A549 (cell line): ENCODE measurements around the gene ORAI1. TPM values are rescaled to one million over a fixed set of nuclear protein-coding genes. Genes with fewer than 3 reads are reported as not detected.

Experiments
- ATAC-seq, 2 experiments: fragments of 200-7000 bp in 1 of 2; fragments of >200 bp in 1 of 2; cut with Nextera tagmentation in 1 of 2; cut with Tn5 transposase in 1 of 2; 3 replicates each; pipeline versions ENCODE4 v1.8.0 to v1.9.1; 2018 to 2020; ENCODE audit warnings: mild to moderate bottlenecking in 1 of 2, moderate library complexity in 1 of 2
- CTCF ChIA-PET: fragments of 300-600 bp; sonication (Branson Sonifier 250); formaldehyde crosslinking; extraction: SDS; loops from one replicate; lab custom pipeline; 2021; ENCODE audit warnings: antibody characterized with exemption, inconsistent platforms; lab: Yijun Ruan, JAX
- POLR2A ChIA-PET: fragments of 350-600 bp; formaldehyde crosslinking; extraction: SDS; loops from one replicate; lab custom pipeline; 2021; ENCODE audit warnings: antibody characterized with exemption, inconsistent platforms; lab: Yijun Ruan, JAX
- DNase-seq, 2 experiments: peaks; one replicate each; pipeline versions ENCODE4 v3.0.0 to v3.0.0-alpha.2; 2011 to 2016; ENCODE audit warnings: low read depth in 1 of 2, low spot score in 1 of 2
- FAIRE-seq: peaks from 2 replicates; lab custom pipeline; 2011; peaks lifted over from hg19 to GRCh38; lab: Jason Lieb, UNC
- H3K27ac ChIP-seq, 2 experiments: fragments of >200 bp; sonication (Bioruptor Twin); formaldehyde crosslinking; 3 replicates each; pipeline ENCODE4 v1.5.1; 2016 to 2017
- H3K4me1 ChIP-seq: fragments of >200 bp; sonication (Bioruptor Twin); formaldehyde crosslinking; 3 replicates; pipeline ENCODE4 v1.6.1; 2016
- H3K4me2 ChIP-seq: fragments of >200 bp; sonication (Bioruptor Twin); formaldehyde crosslinking; 3 replicates; pipeline ENCODE4 v1.6.1; 2016
- H3K4me3 ChIP-seq: fragments of >200 bp; sonication (Bioruptor Twin); formaldehyde crosslinking; 3 replicates; pipeline ENCODE4 v1.5.1; 2016
- H3K9me3 ChIP-seq: fragments of >200 bp; sonication (Bioruptor Twin); formaldehyde crosslinking; 3 replicates; pipeline ENCODE4 v1.6.1; 2016
- BCL3 ChIP-seq: fragments of >200 bp; sonication (Bioruptor Twin); formaldehyde crosslinking; IDR thresholded peaks from 3 replicates; pipeline ENCODE4 v1.6.1; 2016
- BHLHE40 ChIP-seq: IDR thresholded peaks from 2 replicates; pipeline ENCODE4 v1.6.1; 2012; ENCODE audit warnings: low read depth, low read length, inconsistent platforms
- CBX2 ChIP-seq: fragments of 200-600 bp; sonication (generic); IDR thresholded peaks from 2 replicates; pipeline ENCODE4 v1.6.1; 2016; ENCODE audit warnings: low read depth, mild to moderate bottlenecking, borderline replicate concordance
- CHD4 ChIP-seq: fragments of 200-600 bp; sonication (generic); IDR thresholded peaks from 2 replicates; pipeline ENCODE4 v1.6.1; 2016; ENCODE audit warnings: antibody characterized with exemption, mild to moderate bottlenecking, borderline replicate concordance
- EHF ChIP-seq: fragments of 250-450 bp; sonication (Bioruptor Pico); IDR thresholded peaks from 2 replicates; pipeline ENCODE4 v1.5.0; 2020; ENCODE audit warnings: mild to moderate bottlenecking
- EHMT2 ChIP-seq: fragments of 200-600 bp; sonication (generic); IDR thresholded peaks from 2 replicates; pipeline ENCODE4 v1.6.1; 2016; ENCODE audit warnings: antibody characterized with exemption, low read depth, mild to moderate bottlenecking, moderate library complexity
- ELK1 ChIP-seq: fragments of 150-350 bp; IDR thresholded peaks from 2 replicates; pipeline ENCODE4 v1.6.1; 2014; ENCODE audit warnings: low read depth, mild to moderate bottlenecking, low read length
- EP300 ChIP-seq, 2 experiments: fragments of >200 bp; sonication (Bioruptor Twin); formaldehyde crosslinking; IDR thresholded peaks; 2 replicates in 1 of 2; 3 replicates in 1 of 2; pipeline ENCODE4 v1.6.1; 2016 to 2017
- ESRRA ChIP-seq: fragments of 150-350 bp; IDR thresholded peaks from 2 replicates; pipeline ENCODE4 v1.6.1; 2014; ENCODE audit warnings: mild to moderate bottlenecking, low read length, borderline replicate concordance
- FOSB ChIP-seq: fragments of 250-450 bp; sonication (Bioruptor Pico); IDR thresholded peaks from 2 replicates; pipeline ENCODE4 v1.5.0; 2020; ENCODE audit warnings: mild to moderate bottlenecking, moderate library complexity
- MAFK ChIP-seq: fragments of 450-650 bp; IDR thresholded peaks from 2 replicates; pipeline ENCODE4 v1.6.1; 2014; ENCODE audit not compliant: partially characterized antibody
- NFE2L2 ChIP-seq: fragments of 150-350 bp; conservative IDR thresholded peaks from 2 replicates; pipeline ENCODE4 v1.6.1; 2014; ENCODE audit warnings: low read length
- NR3C1 ChIP-seq: fragments of >200 bp; sonication (Bioruptor Twin); formaldehyde crosslinking; IDR thresholded peaks from 3 replicates; pipeline ENCODE4 v1.6.1; 2017
- PBX3 ChIP-seq: IDR thresholded peaks from 2 replicates; pipeline ENCODE4 v1.6.1; 2012
- POLR2A ChIP-seq: IDR thresholded peaks from 2 replicates; pipeline ENCODE4 v1.6.1; 2012; ENCODE audit warnings: mild to moderate bottlenecking, low read length
- RCOR1 ChIP-seq: fragments of 150-350 bp; IDR thresholded peaks from 2 replicates; pipeline ENCODE4 v1.6.1; 2014; ENCODE audit warnings: antibody characterized with exemption, low read length, low read depth
- SMC3 ChIP-seq: fragments of >200 bp; sonication (Bioruptor Twin); formaldehyde crosslinking; IDR thresholded peaks from 3 replicates; pipeline ENCODE4 v1.6.1; 2018; ENCODE audit warnings: inconsistent platforms
- SREBF2 ChIP-seq: fragments of 450-650 bp; IDR thresholded peaks from 2 replicates; pipeline ENCODE4 v1.6.1; 2014; ENCODE audit warnings: mild to moderate bottlenecking, moderate library complexity
- TFCP2L1 ChIP-seq: fragments of 250-450 bp; sonication (Bioruptor Pico); IDR thresholded peaks from 2 replicates; pipeline ENCODE4 v1.5.0; 2021; ENCODE audit warnings: mild to moderate bottlenecking
- TP53 ChIP-seq: fragments of 250-450 bp; sonication (Bioruptor Pico); IDR thresholded peaks from 2 replicates; pipeline ENCODE4 v1.5.0; 2021; ENCODE audit warnings: mild to moderate bottlenecking, moderate library complexity
- USF2 ChIP-seq: fragments of 450-650 bp; IDR thresholded peaks from 2 replicates; pipeline ENCODE4 v1.6.1; 2014; ENCODE audit warnings: antibody characterized with exemption
- ZSCAN20 ChIP-seq: fragments of 250-450 bp; sonication (Bioruptor Pico); IDR thresholded peaks from 2 replicates; pipeline ENCODE4 v1.8.0; 2022; ENCODE audit warnings: mild to moderate bottlenecking, moderate library complexity
- WGBS: methylation state at CpG from one replicate; pipeline ENCODE4 v1.1.6; 2017; ENCODE audit errors: missing lambda C conversion rate; 5-methylcytosine and 5-hydroxymethylcytosine counted together
- polyA plus RNA-seq, 4 experiments: library from polyadenylated mRNA; depleted of rRNA in 3 of 4; stranded (reverse); fragments of >200 nt; fragmentation: RNase III in 1 of 4; extraction: RNeasy Plus Mini Kit Qiagen cat#74134 plus additional on column Dnase treatment in 1 of 4; gene quantifications; 2 replicates in 3 of 4; 3 replicates in 1 of 4; pipeline ENCODE4 v1.2.3, GENCODE V29; 2011 to 2017

ORAI1 gene
- polyA plus RNA-seq, 2 of the 4 experiments (the other 2 are of a cell fraction): 18.7 to 22.1 TPM

GRCh38 chr12:121592320-121592719 is 34.0 kb upstream of the ORAI1 start:
- DNase-seq: no peak
- no peaks in the 10 kb centered on the region for H3K9me3 ChIP-seq
- peaks cover 5% of the 10 kb centered on the region; the same call in 1 of the 3 replicates for H3K4me1 ChIP-seq
- H3K27ac ChIP-seq: no peak overlapping the region
- CTCF ChIA-PET: interaction anchor here (2.2 kb wide), 1 partner anchor 9 kb away, joined by 13 read pairs; no protein-coding TSS in a partner anchor
- no peak overlapping the region for H3K4me3 ChIP-seq
- POLR2A ChIA-PET: interaction anchor here (1.6 kb wide), 1 partner anchor 12 kb away, joined by 9 read pairs; no protein-coding TSS in a partner anchor
- no peak for FAIRE-seq
- H3K4me2 ChIP-seq: no peak overlapping the region
- 63% methylated on average over 4 of the region's 4 CpGs for WGBS
- TF ChIP-seq BHLHE40 (no peak), EP300 (IDR thresholded peaks at IDR 0.05) (no peak)
- no peak for ATAC-seq

GRCh38 chr12:121595520-121595919 is 30.8 kb upstream of the ORAI1 start:
- CTCF ChIA-PET: interaction anchor here (0.5 to 2.3 kb wide), 7 partner anchors 12 to 87 kb away, joined by 3 to 10 read pairs (median 5); no protein-coding TSS in a partner anchor
- POLR2A ChIA-PET: no interaction called here
- Histone ChIP-seq H3K27ac (no peak overlapping the region), H3K9me3 (no peaks in the 10 kb centered on the region)
- FAIRE-seq: no peak
- no peak for DNase-seq
- TF ChIP-seq EHMT2 (no peak), RCOR1 (no peak), POLR2A (no peak), SMC3 (no peak)
- TF ChIP-seq, all 56 proteins: peak for 0
- H3K4me2 ChIP-seq: no peak overlapping the region
- peaks cover 9% of the 10 kb centered on the region; the same call in 2 of the 3 replicates for H3K4me1 ChIP-seq
- no peak for ATAC-seq
- 89% methylated on average over 12 of the region's 12 CpGs for WGBS
- no peak overlapping the region for H3K4me3 ChIP-seq

GRCh38 chr12:121596526-121596925 is 29.8 kb upstream of the ORAI1 start:
- ATAC-seq (no peak), DNase-seq (no peak), FAIRE-seq (no peak)
- Histone ChIP-seq H3K9me3 (no peaks in the 10 kb centered on the region), H3K27ac (no peak overlapping the region), H3K4me2 (no peak overlapping the region), H3K4me3 (no peak overlapping the region), H3K4me1 (peaks cover 7% of the 10 kb centered on the region; the same call in 2 of the 3 replicates)
- 86% methylated on average over 5 of the region's 5 CpGs for WGBS
- ChIA-PET CTCF (interaction anchor here (1.2 to 2.3 kb wide), 2 partner anchors 21 to 43 kb away, joined by 3 to 10 read pairs; no protein-coding TSS in a partner anchor), POLR2A (no interaction called here)
- TF ChIP-seq NFE2L2: no peak
- TF ChIP-seq SREBF2: no peak
- TF ChIP-seq MAFK: no peak
- no peak for TF ChIP-seq NR3C1
- TF ChIP-seq CBX2: no peak
- TF ChIP-seq ESRRA: no peak
- no peak for TF ChIP-seq TP53
- TF ChIP-seq ELK1: no peak
- TF ChIP-seq SMC3: no peak
- no peak for TF ChIP-seq USF2
- TF ChIP-seq PBX3: no peak

GRCh38 chr12:121600702-121601336 is 25.5 kb upstream of the ORAI1 start:
- Histone ChIP-seq H3K4me1 (peaks cover 7% of the 10 kb centered on the region; the same call in 2 of the 3 replicates), H3K4me2 (no peak overlapping the region), H3K9me3 (no peaks in the 10 kb centered on the region), H3K27ac (no peak overlapping the region), H3K4me3 (no peak overlapping the region)
- ChIA-PET CTCF (interaction anchor here (0.6 to 3.1 kb wide), 8 partner anchors 9 to 929 kb away, joined by 3 to 19 read pairs (median 4); partner anchors contain the start of gene ORAI1), POLR2A (no interaction called here)
- no peak for ATAC-seq
- no peak for FAIRE-seq
- WGBS: 75% methylated on average over 6 of the region's 6 CpGs
- DNase-seq: no peak
- no peak for TF ChIP-seq CHD4
- no peak for TF ChIP-seq EHF (CRISPR knock-in tag)
- TF ChIP-seq POLR2A: no peak
- TF ChIP-seq FOSB (CRISPR knock-in tag): no peak
- no peak for TF ChIP-seq ZSCAN20 (CRISPR knock-in tag)
- no peak for TF ChIP-seq ESRRA
- TF ChIP-seq TFCP2L1 (CRISPR knock-in tag): no peak
- no peak for TF ChIP-seq BCL3
